NB4 (cell line): ENCODE results near the gene MAGI1.

Experiments used
- DNase-seq: peaks from one replicate; pipeline ENCODE4 v3.0.0; 2010; ENCODE audit warnings: low read depth
- H3K4me3 ChIP-seq: one replicate; pipeline ENCODE4 v1.5.1; 2011; ENCODE audit warnings: mild to moderate bottlenecking, low read depth, low read length, moderate library complexity
- CTCF ChIP-seq: IDR thresholded peaks from one replicate; pipeline ENCODE4 v1.5.1; 2012; ENCODE audit warnings: low read depth, low read length
- MAX ChIP-seq: IDR thresholded peaks from 2 replicates; pipeline ENCODE4 v1.6.1; 2011; ENCODE audit warnings: low read depth, low read length
- MYC ChIP-seq: IDR thresholded peaks from 2 replicates; pipeline ENCODE4 v1.6.1; 2011; ENCODE audit warnings: low read depth, low read length
- POLR2A ChIP-seq: IDR thresholded peaks from 2 replicates; pipeline ENCODE4 v1.6.1; 2011; ENCODE audit warnings: mild to moderate bottlenecking; ENCODE audit not compliant: insufficient read length; ENCODE audit errors: extremely low read depth

MAGI1 gene

GRCh38 chr3:65558826-65559225, 479.9 kb downstream of the MAGI1 start:
- no peak overlapping the region for H3K4me3 ChIP-seq
- TF ChIP-seq MAX (no peak), MYC (no peak), POLR2A (no peak), CTCF (no peak)
- no peak for DNase-seq

GRCh38 chr3:65557899-65558564, 480.7 kb downstream of the MAGI1 start:
- TF ChIP-seq CTCF (no peak), MYC (no peak), MAX (no peak), POLR2A (no peak)
- no peak overlapping the region for H3K4me3 ChIP-seq
- DNase-seq = no peak

- no peak for DNase-seq
- TF ChIP-seq CTCF (no peak), POLR2A (no peak), MYC (no peak), MAX (no peak)
- H3K4me3 ChIP-seq = no peak overlapping the region
Observed at GRCh38 chr3:65556934-65557577, 481.7 kb downstream of the MAGI1 start.

- TF ChIP-seq CTCF = no peak
- no peak for TF ChIP-seq POLR2A
- no peak for TF ChIP-seq MAX
- no peak for TF ChIP-seq MYC
- H3K4me3 ChIP-seq = no peak overlapping the region
- DNase-seq = no peak
Observed at GRCh38 chr3:65552434-65552833, 486.3 kb downstream of the MAGI1 start.

- no peak for TF ChIP-seq POLR2A
- H3K4me3 ChIP-seq = no peak overlapping the region
Observed at GRCh38 chr3:65551945-65552344, 486.8 kb downstream of the MAGI1 start.

GRCh38 chr3:65550137-65550536, 488.6 kb downstream of the MAGI1 start:
- TF ChIP-seq CTCF (no peak), POLR2A (no peak), MAX (no peak), MYC (no peak)
- DNase-seq = no peak
- H3K4me3 ChIP-seq = no peak overlapping the region

More at GRCh38 chr3:65551945-65552344, 486.8 kb downstream of the MAGI1 start:
- no peak for DNase-seq
